SKM-1 treated with dmso at 0.1 percent for 144 hours (cell line): ENCODE measurements around the gene DSC3.
"Not testable (repeated sequence)": the region's sequence is repeated elsewhere in the genome, so short reads cannot be mapped to it uniquely, and the experiment has no call there.

Experiments
- DNase-seq: peaks from one replicate; lab custom pipeline; 2025; ENCODE audit not compliant: unreplicated experiment; lab: John Stamatoyannopoulos, UW

Gene DSC3

GRCh38 chr18:31041271-31042083 lies 1.1 kb downstream of the DSC3 start:
- no peak for DNase-seq

- DNase-seq: no peak
Observed at GRCh38 chr18:31040686-31041270, 1.8 kb downstream of the DSC3 start.

- DNase-seq: no peak
Observed at GRCh38 chr18:31039426-31039825, 3.1 kb downstream of the DSC3 start.

- not testable (repeated sequence) for DNase-seq
Observed at GRCh38 chr18:31037686-31038085, 4.9 kb downstream of the DSC3 start.

GRCh38 chr18:31034541-31034940 lies 8.0 kb downstream of the DSC3 start:
- DNase-seq: no peak

GRCh38 chr18:31030574-31031278 lies 11.8 kb downstream of the DSC3 start:
- no peak for DNase-seq

GRCh38 chr18:31015715-31016434 lies 26.7 kb downstream of the DSC3 start:
- DNase-seq: no peak

GRCh38 chr18:31011455-31011854 lies 31.1 kb downstream of the DSC3 start:
- DNase-seq: not testable (repeated sequence)

- no peak for DNase-seq
Observed at GRCh38 chr18:31010601-31011000, 31.9 kb downstream of the DSC3 start.

GRCh38 chr18:30999887-31000628 lies 42.5 kb downstream of the DSC3 start:
- DNase-seq: no peak

GRCh38 chr18:30999186-30999585 lies 43.4 kb downstream of the DSC3 start:
- DNase-seq: no peak

GRCh38 chr18:30997223-30997622 lies 45.3 kb downstream of the DSC3 start:
- DNase-seq: no peak

GRCh38 chr18:30992231-30992630 lies 50.3 kb downstream of the DSC3 start:
- DNase-seq: no peak

GRCh38 chr18:30991397-30991796 lies 51.1 kb downstream of the DSC3 start:
- DNase-seq: no peak

GRCh38 chr18:30989141-30989540 lies 53.4 kb downstream of the DSC3 start:
- DNase-seq: no peak

GRCh38 chr18:30988440-30988839 lies 54.1 kb downstream of the DSC3 start:
- no peak for DNase-seq

- no peak for DNase-seq
Observed at GRCh38 chr18:30987467-30988241, 54.9 kb downstream of the DSC3 start.

- no peak for DNase-seq
Observed at GRCh38 chr18:30985753-30986152, 56.8 kb downstream of the DSC3 start.

GRCh38 chr18:30982285-30982992 lies 60.1 kb downstream of the DSC3 start:
- no peak for DNase-seq
